ENCODE measurements around the gene CRIM1. TPM values are rescaled to one million over a fixed set of nuclear protein-coding genes. Genes with fewer than 3 reads are reported as not detected.

CRIM1 gene
- total RNA-seq, 1 donor from 2014 or later: 103 TPM

GRCh38 chr2:36404754-36405153 lies 49.2 kb downstream of the CRIM1 start:
- Histone ChIP-seq H3K27me3 (ENCODE audit: control insufficient read depth, insufficient read depth, low read length) (no peaks in the 10 kb centered on the region), H3K4me3 (ENCODE audit: low read depth, low read length) (no peak overlapping the region), H3K36me3 (ENCODE audit: control insufficient read depth, insufficient read depth, low read length) (peaks cover 1% of the 10 kb centered on the region)
- no peak for TF ChIP-seq CTCF (IDR thresholded peaks at IDR 0.05; ENCODE audit: insufficient read depth, low read length, poor library complexity, severe bottlenecking)
- no peak for DNase-seq (ENCODE audit: low read depth)

DNA sequence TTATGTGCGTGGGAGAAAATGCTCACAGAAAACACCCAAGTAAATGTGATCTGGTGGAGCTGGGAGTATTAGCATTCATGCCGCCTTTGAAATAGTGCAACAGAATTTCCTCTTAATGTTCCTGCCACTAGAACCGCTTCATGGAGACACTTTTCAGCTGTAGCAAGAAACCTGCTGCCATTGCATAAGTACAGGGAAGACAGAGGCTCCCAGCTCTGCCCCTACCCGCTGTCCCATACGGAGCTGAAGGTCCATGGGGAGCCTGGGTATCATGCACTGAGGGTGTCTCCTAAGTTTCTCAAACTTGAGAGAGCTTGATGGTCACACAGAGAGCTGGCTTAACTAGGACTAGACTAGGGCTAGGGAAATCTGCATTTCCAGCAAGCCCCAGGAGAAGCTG lies 49.6 kb downstream of the CRIM1 start:
- DNase-seq (ENCODE audit: low read depth): no peak
- Histone ChIP-seq H3K36me3 (ENCODE audit: control insufficient read depth, insufficient read depth, low read length) (peaks cover 1% of the 10 kb centered on the region), H3K27me3 (ENCODE audit: control insufficient read depth, insufficient read depth, low read length) (no peaks in the 10 kb centered on the region), H3K4me3 (ENCODE audit: low read depth, low read length) (no peak overlapping the region)
- no peak for TF ChIP-seq CTCF (IDR thresholded peaks at IDR 0.05; ENCODE audit: insufficient read depth, low read length, poor library complexity, severe bottlenecking)

DNA sequence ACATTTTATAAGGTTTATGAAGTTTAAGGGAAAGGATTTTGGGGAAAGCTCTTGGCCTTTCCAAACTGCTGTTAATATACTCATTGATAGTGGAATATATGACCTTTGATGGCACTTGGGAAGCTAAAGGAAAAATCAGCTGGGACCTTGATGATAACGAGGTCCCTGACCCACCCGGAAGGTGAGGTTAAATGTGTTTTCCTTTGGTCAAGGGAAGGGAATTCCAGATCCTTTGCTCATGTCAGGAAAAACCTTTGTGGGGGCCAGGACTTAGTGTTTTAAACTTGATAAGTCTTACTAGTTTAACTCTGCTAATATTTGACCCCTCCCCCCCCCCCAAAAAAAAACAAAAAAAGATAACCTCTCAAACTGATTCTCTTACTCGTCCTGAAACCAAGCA lies 50.7 kb downstream of the CRIM1 start:
- H3K27me3 ChIP-seq (ENCODE audit: control insufficient read depth, insufficient read depth, low read length): no peaks in the 10 kb centered on the region
- peaks cover 1% of the 10 kb centered on the region for H3K36me3 ChIP-seq (ENCODE audit: control insufficient read depth, insufficient read depth, low read length)
- TF ChIP-seq CTCF (IDR thresholded peaks at IDR 0.05; ENCODE audit: insufficient read depth, low read length, poor library complexity, severe bottlenecking): no peak
- no peak for DNase-seq (ENCODE audit: low read depth)
- H3K4me3 ChIP-seq (ENCODE audit: low read depth, low read length): no peak overlapping the region

DNA sequence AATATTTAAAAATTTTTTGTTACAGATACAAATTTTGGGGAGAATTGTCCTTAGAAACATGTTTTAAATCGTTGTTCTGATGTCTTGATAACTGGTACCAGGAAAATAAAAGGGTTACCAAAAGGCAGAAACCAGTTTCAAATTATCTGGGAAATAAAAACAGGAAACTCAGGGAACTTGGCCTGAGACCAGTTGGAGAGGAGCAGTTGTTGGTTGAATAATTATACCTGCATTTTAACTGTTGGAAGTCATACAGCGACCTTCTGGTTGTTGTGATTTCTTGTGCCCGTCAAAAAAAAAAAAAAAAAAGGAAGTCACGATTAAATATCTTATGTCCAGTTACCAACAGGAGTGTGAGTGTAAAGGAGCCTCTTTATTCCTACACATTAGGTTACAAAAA lies 51.8 kb downstream of the CRIM1 start:
- no peak for TF ChIP-seq CTCF (IDR thresholded peaks at IDR 0.05; ENCODE audit: insufficient read depth, low read length, poor library complexity, severe bottlenecking)
- DNase-seq (ENCODE audit: low read depth): no peak
- Histone ChIP-seq H3K4me3 (ENCODE audit: low read depth, low read length) (no peak overlapping the region), H3K36me3 (ENCODE audit: control insufficient read depth, insufficient read depth, low read length) (peaks cover 1% of the 10 kb centered on the region), H3K27me3 (ENCODE audit: control insufficient read depth, insufficient read depth, low read length) (no peaks in the 10 kb centered on the region)

DNA sequence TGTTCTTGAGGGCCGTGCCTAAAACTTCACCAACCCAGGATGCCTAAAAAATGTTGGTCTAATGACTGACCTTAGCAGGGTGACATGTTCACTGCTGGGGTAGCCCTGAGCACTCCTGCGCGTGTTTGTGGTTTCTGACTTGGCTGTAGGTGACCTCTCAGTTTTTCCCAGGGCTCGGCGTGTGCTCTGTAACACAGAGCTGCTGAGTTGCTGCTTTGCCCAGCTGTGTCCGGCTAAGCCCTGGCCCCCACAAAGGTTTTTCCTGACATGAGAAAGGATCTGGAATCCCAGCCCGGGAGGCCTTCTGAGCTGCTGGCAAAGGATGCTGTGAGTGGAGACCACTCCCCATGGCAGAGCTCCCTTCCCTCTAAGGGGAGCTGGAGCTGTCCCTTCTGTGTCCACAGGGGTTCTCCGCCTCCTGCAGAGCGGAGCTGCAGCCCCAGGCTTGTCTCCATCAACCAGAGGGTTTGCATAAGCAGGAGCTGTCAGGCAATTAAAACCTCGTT lies 52.7 kb downstream of the CRIM1 start:
- DNase-seq (ENCODE audit: low read depth): peak; percentile 26
- Histone ChIP-seq H3K27me3 (ENCODE audit: control insufficient read depth, insufficient read depth, low read length) (no peaks in the 10 kb centered on the region), H3K36me3 (ENCODE audit: control insufficient read depth, insufficient read depth, low read length) (peaks cover 1% of the 10 kb centered on the region), H3K4me3 (ENCODE audit: low read depth, low read length) (no peak overlapping the region)
- no peak for TF ChIP-seq CTCF (IDR thresholded peaks at IDR 0.05; ENCODE audit: insufficient read depth, low read length, poor library complexity, severe bottlenecking)

GRCh38 chr2:36409335-36409734 lies 53.8 kb downstream of the CRIM1 start:
- no peak for DNase-seq (ENCODE audit: low read depth)
- Histone ChIP-seq H3K36me3 (ENCODE audit: control insufficient read depth, insufficient read depth, low read length) (peaks cover 1% of the 10 kb centered on the region), H3K4me3 (ENCODE audit: low read depth, low read length) (no peak overlapping the region), H3K27me3 (ENCODE audit: control insufficient read depth, insufficient read depth, low read length) (no peaks in the 10 kb centered on the region)
- no peak for TF ChIP-seq CTCF (IDR thresholded peaks at IDR 0.05; ENCODE audit: insufficient read depth, low read length, poor library complexity, severe bottlenecking)
